ENCODE data around the gene CCL3. TPM values are rescaled to one million over a fixed set of nuclear protein-coding genes. Genes with fewer than 3 reads are reported as not detected.
"Not testable (repeated sequence)": the region's sequence is repeated elsewhere in the genome, so short reads cannot be mapped to it uniquely, and the experiment has no call there.

CCL3 gene
- total RNA-seq, 2 donors from 2014 or later: not detected

DNA sequence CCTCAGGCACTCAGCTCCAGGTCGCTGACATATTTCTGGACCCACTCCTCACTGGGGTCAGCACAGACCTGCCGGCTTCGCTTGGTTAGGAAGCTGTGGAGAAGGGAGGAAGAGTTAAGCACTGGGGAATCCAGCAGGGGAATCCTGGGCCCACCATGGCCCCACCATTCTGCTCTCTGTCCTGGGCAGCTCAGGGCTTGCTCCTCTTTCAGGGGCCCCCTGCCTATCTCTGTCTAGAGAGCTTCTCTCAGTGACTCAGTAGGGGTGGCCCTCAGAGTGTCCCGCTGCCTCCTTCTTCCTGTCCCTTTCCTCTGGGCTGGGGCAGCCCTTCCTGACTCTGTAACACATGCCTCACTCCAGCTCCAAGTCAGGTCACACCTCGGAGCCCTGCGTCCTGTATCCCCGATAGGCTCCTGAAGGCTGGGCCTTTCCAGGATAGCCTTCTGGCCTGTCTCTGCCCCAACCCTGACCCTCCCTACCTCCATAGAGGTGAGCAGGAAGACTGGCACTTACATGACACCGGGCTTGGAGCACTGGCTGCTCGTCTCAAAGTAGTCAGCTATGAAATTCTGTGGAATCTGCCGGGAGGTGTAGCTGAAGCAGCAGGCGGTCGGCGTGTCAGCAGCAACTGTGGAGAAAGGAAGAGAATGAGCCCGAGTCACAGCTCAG is 1.1 kb downstream of the CCL3 start:
- WGBS: 88% methylated on average over 14 of the region's 14 CpGs
- Histone ChIP-seq H3K4me3 (no peak overlapping the region), H3K27ac (no peak overlapping the region), H3K9me3 (no peaks in the 10 kb centered on the region), H3K36me3 (no peaks in the 10 kb centered on the region), H3K27me3 (replicated peaks; ENCODE audit: insufficient read depth) (no peaks in the 10 kb centered on the region), H3K4me1 (replicated peaks) (no peaks in the 10 kb centered on the region)
- intact Hi-C loops (cut with DNase I): no loop called here
- no peak for DNase-seq (ENCODE audit: low spot score)
- TF ChIP-seq POLR2AphosphoS5 (IDR thresholded peaks at IDR 0.05) (no peak), POLR2A (IDR thresholded peaks at IDR 0.05) (no peak)
- TF ChIP-seq, protein P1, sequence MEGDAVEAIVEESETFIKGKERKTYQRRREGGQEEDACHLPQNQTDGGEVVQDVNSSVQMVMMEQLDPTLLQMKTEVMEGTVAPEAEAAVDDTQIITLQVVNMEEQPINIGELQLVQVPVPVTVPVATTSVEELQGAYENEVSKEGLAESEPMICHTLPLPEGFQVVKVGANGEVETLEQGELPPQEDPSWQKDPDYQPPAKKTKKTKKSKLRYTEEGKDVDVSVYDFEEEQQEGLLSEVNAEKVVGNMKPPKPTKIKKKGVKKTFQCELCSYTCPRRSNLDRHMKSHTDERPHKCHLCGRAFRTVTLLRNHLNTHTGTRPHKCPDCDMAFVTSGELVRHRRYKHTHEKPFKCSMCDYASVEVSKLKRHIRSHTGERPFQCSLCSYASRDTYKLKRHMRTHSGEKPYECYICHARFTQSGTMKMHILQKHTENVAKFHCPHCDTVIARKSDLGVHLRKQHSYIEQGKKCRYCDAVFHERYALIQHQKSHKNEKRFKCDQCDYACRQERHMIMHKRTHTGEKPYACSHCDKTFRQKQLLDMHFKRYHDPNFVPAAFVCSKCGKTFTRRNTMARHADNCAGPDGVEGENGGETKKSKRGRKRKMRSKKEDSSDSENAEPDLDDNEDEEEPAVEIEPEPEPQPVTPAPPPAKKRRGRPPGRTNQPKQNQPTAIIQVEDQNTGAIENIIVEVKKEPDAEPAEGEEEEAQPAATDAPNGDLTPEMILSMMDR (IDR thresholded peaks at IDR 0.05): no peak

DNA sequence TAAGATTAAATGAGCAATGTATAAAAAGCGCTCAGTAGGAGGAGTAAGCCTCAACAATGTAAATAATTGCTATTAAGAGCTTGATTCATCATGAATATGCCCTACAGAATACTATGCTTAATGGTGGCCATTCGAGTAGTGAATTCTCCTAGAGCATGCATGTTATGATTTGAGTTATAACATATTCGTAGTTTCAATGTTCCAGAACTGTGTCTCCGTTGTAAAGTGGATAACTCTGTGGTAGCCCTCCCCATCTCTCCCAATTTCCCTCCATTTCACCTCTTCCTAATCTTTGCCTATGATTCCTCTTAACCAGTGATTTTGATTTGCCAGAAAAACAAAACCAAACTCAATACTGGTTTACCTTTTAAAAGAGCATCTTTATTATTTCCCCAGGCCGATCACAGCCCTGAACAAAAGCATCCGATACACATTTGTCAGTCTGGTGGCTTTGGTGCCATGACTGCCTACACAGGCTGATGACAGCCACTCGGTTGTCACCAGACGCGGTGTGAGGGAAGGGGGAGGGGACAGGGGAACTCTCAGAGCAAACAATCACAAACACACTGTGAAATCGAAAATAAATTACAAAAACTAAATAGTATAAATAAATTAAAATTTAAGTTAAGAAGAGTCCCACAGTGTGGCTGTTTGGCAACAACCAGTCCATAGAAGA is 1.9 kb downstream of the CCL3 start:
- H3K36me3 ChIP-seq; DNase-seq (ENCODE audit: low spot score); H3K9me3 ChIP-seq; H3K27ac ChIP-seq; H3K4me1 ChIP-seq (replicated peaks); intact Hi-C loops (cut with DNase I); H3K27me3 ChIP-seq (replicated peaks; ENCODE audit: insufficient read depth); H3K4me3 ChIP-seq: not testable (repeated sequence)
- 84% methylated on average over 9 of the region's 10 CpGs for WGBS

DNA sequence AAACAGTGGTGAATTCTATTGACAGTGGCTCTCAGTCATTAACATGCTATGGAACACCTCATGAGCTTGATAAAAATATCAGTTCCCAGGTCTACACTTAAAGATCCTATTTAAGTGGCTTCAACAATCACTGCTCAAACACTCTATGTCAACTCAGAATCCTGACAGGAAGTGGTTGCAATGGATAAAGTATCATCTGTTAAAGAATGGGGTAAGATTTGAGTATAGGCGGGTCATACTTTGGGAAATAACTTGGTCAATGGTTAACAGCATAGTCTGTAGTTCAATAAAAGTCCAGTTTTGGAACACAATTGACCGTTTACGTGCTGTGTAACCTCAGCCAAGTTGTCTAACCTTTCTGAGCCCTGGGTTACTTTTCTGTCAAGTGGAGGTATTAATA is 2.5 kb downstream of the CCL3 start:
- H3K27me3 ChIP-seq (replicated peaks; ENCODE audit: insufficient read depth); H3K36me3 ChIP-seq; H3K9me3 ChIP-seq; H3K4me3 ChIP-seq; DNase-seq (ENCODE audit: low spot score); intact Hi-C loops (cut with DNase I); H3K4me1 ChIP-seq (replicated peaks); H3K27ac ChIP-seq: not testable (repeated sequence)
- WGBS: 62% methylated on average over 1 of the region's 3 CpGs

DNA sequence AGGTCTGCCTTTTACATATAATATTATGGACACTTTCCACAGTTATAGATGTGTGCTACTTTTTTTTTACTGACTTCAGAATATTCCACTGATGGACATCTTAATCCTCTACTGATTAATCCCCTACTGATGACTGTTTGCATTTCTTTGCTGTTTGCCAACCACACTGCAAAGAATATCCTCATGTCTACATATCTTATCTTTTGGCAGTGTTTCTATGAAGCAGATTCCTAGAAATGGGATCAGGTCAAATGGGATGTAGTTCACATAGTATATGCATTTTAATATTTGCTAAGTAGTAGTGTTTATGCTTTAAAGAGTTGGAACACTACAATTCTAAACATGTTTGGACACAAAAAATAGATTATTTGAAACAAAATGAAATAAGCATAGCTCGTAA is 3.2 kb downstream of the CCL3 start:
- Histone ChIP-seq H3K36me3 (no peaks in the 10 kb centered on the region), H3K27me3 (replicated peaks; ENCODE audit: insufficient read depth) (no peaks in the 10 kb centered on the region), H3K4me3 (no peak overlapping the region), H3K4me1 (replicated peaks) (no peaks in the 10 kb centered on the region), H3K9me3 (no peaks in the 10 kb centered on the region), H3K27ac (no peak overlapping the region)
- TF ChIP-seq POLR2AphosphoS5 (IDR thresholded peaks at IDR 0.05): no peak
- TF ChIP-seq, protein P1 (IDR thresholded peaks at IDR 0.05): no peak
- intact Hi-C loops (cut with DNase I): no loop called here
- DNase-seq (ENCODE audit: low spot score): no peak
- 90% methylated on average over 1 of the region's 1 CpG for WGBS

DNA sequence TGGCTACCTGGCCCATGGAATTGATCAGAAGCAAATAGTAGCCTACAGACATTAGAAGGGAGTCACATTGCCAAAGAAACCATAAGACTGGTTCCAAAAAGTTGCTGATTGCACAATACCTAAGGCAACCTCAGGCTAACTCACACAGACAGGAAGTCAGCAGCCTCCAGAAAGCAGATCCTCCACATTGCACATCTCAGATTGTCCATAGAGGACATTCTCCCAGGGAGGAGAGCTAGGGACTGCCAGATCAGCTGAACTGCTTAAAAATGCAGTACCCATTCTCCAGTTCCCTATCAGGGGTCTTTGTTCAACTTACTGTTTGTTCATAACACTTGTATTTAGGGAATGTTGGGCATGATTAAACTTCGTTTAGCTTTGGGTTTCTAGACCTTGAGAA is 4.2 kb downstream of the CCL3 start:
- no peak for DNase-seq (ENCODE audit: low spot score)
- WGBS: 37% methylated on average over 1 of the region's 1 CpG

DNA sequence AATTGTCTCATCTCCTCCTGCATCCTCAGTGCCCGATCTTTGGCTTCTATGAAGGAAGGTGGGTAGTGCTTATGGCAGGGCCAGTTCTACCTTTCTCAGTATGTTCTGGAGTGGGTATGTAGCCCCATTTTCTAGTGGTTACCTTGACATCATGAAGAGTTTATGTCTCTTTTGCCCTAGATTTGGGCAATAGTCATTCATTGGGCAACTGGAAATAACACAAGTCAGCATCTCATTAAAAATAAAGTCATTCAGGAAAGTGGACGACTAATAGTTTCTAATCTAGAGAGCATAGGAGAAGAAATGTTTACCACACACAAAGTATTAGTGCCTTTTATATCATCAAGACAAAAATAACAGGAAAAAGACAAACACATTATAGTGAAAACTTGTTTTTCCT is 6.3 kb downstream of the CCL3 start:
- H3K4me1 ChIP-seq (replicated peaks); H3K36me3 ChIP-seq; H3K9me3 ChIP-seq; H3K27me3 ChIP-seq (replicated peaks; ENCODE audit: insufficient read depth); DNase-seq (ENCODE audit: low spot score); H3K27ac ChIP-seq; intact Hi-C loops (cut with DNase I); H3K4me3 ChIP-seq: not testable (repeated sequence)
- WGBS: 79% methylated on average over 2 of the region's 2 CpGs

More for the DNA sequence above, 4.2 kb downstream of the CCL3 start:
- Histone ChIP-seq H3K4me1 (replicated peaks) (no peaks in the 10 kb centered on the region), H3K27ac (no peak overlapping the region), H3K27me3 (replicated peaks; ENCODE audit: insufficient read depth) (no peaks in the 10 kb centered on the region), H3K4me3 (no peak overlapping the region), H3K9me3 (no peaks in the 10 kb centered on the region), H3K36me3 (no peaks in the 10 kb centered on the region)
- intact Hi-C loops (cut with DNase I): no loop called here
- TF ChIP-seq, protein P1 (IDR thresholded peaks at IDR 0.05): no peak
- TF ChIP-seq POLR2AphosphoS5 (IDR thresholded peaks at IDR 0.05): no peak

DNA sequence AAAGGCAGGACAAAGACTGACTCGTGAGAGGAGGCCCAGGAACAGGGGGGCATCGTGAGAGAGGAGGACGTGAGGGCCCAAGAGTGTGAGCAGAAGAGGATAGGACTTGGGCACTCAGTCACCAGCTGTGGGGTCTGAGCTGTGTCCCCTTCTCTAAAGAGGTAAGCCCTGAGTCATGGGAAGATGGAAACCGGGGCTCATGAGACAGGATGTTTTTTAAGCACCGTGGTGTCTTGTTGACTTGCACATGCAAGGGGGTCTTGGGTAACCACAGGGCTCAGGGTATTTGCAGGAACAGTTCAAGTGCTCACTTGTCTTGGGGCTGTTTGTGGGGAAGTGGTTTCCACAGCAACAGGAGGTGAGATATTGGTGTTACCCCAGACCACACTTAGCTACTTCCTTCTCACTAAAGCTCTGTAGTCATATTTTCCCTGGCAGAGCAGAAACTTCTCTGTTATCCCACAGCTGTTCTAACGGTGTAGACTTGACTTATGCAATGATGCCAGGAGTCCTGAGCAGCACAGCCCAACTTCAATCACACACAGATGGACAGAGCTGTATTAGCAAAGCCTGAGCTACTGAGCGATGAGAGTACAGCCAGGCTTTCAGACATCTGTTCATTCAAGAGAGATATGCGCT is 7.3 kb downstream of the CCL3 start:
- H3K9me3 ChIP-seq; H3K36me3 ChIP-seq; H3K4me1 ChIP-seq (replicated peaks); DNase-seq (ENCODE audit: low spot score); H3K4me3 ChIP-seq; H3K27ac ChIP-seq; intact Hi-C loops (cut with DNase I); H3K27me3 ChIP-seq (replicated peaks; ENCODE audit: insufficient read depth): not testable (repeated sequence)
- 51% methylated on average over 8 of the region's 8 CpGs for WGBS

DNA sequence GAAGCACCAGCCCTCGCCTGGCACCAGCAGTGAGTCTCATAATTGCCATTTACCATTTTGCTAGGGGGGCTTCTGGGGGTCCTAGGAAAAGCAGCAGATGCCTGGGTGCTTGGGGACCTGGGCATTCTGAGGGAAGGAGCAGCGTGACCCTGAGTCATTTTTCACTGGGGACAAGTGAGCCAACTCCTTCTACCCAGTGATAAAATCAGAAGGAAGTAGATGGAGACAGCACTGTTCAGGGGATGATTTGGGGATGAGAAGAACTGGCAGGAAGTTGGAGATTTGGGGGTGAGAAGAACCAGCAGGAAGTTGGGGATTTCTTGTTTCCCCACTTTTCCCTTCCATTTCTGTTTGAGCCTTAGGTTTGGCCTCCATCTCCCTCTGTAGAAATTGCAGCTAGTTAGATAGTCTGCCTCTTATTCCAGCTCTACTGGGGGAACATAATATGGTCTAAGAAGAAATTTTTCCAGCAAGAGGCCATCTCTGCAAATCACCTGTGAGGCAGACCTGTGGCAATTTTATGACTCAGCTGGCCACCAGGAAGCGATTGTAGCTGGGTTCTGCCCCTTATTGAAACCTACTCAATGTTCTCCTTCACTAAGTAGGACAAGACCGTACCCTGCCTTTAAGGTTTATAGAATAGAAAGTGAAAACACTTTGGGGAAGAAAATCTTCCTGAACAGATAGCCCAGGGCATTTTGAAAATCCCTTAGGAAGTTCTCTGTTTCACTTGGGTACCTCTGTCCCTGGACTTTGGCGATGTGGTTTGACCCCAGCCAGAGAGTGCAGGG is 8.1 kb downstream of the CCL3 start:
- H3K27ac ChIP-seq; H3K4me3 ChIP-seq; H3K27me3 ChIP-seq (replicated peaks; ENCODE audit: insufficient read depth): not testable (repeated sequence)

More for the DNA sequence above, 8.1 kb downstream of the CCL3 start:
- WGBS: 88% methylated on average over 5 of the region's 5 CpGs
- H3K36me3 ChIP-seq; H3K4me1 ChIP-seq (replicated peaks); H3K9me3 ChIP-seq; DNase-seq (ENCODE audit: low spot score); intact Hi-C loops (cut with DNase I): not testable (repeated sequence)

Data from prostate gland (tissue), 2 donors.